Kidney (tissue), 14 donors: ENCODE results near the gene IDUA. TPM values are rescaled to one million over a fixed set of nuclear protein-coding genes. Genes with fewer than 3 reads are reported as not detected.

ENCODE experiments used
- DNase-seq, 5 donors: peaks; one replicate each; pipeline ENCODE4 v3.0.0-alpha.2; 2013 to 2020
- FAIRE-seq: peaks from 2 replicates; lab custom pipeline; 2012; peaks lifted over from hg19 to GRCh38; lab: Jason Lieb, UNC
- H3K27ac ChIP-seq, 2 donors: one replicate each; pipeline ENCODE4 v1.7.0; 2013; ENCODE audit warnings: low read depth in 2 of 2, low read length in 2 of 2, inconsistent platforms in 1 of 2
- H3K27me3 ChIP-seq: one replicate; pipeline ENCODE4 v1.7.1; 2013; ENCODE audit warnings: low read length, inconsistent platforms; ENCODE audit not compliant: control insufficient read depth, insufficient read depth
- H3K36me3 ChIP-seq, 3 donors: one replicate each; pipeline versions ENCODE4 v1.7.0 to v1.7.1; 2013; ENCODE audit warnings: low read length in 3 of 3, control low read depth in 1 of 3, inconsistent platforms in 1 of 3; ENCODE audit not compliant: insufficient read depth in 3 of 3, control insufficient read depth in 2 of 3
- H3K4me1 ChIP-seq, 3 donors: one replicate each; pipeline versions ENCODE4 v1.7.0 to v1.7.1; 2013; ENCODE audit warnings: low read length in 3 of 3, inconsistent platforms in 1 of 3, low read depth in 1 of 3; ENCODE audit not compliant: control insufficient read depth in 2 of 3, insufficient read depth in 2 of 3
- H3K4me3 ChIP-seq, 3 donors: one replicate each; pipeline versions ENCODE4 v1.7.0 to v1.8.1; 2013; ENCODE audit warnings: low read length in 3 of 3, control low read depth in 1 of 3, inconsistent platforms in 1 of 3
- H3K9ac ChIP-seq, 3 donors: one replicate each; pipeline versions ENCODE4 v1.7.0 to v1.7.1; 2013; ENCODE audit warnings: low read length in 3 of 3, control low read depth in 1 of 3, inconsistent platforms in 1 of 3
- H3K9me3 ChIP-seq, 3 donors: one replicate each; pipeline versions ENCODE4 v1.7.0 to v1.7.1; 2013; ENCODE audit warnings: low read length in 3 of 3, control low read depth in 1 of 3, inconsistent platforms in 1 of 3; ENCODE audit not compliant: control insufficient read depth in 2 of 3, insufficient read depth in 1 of 3
- intact Hi-C: fragments of 100-400 bp; cut with DNase I; formaldehyde crosslinking; loops from one replicate; pipeline ENCODE4 v1.11.1; 2022
- polyA plus RNA-seq: library from polyadenylated mRNA; stranded (reverse); fragments of 350-450 nt; fragmentation: Illumina TruSeq; extraction: RNeasy Lipid Tissue Mini Kit (QIAGEN cat#74804); gene quantifications from one replicate; pipeline ENCODE4 v1.2.3, GENCODE V29; 2014; ENCODE audit warnings: low read depth, low replicate concordance; ENCODE audit not compliant: insufficient read depth
- total RNA-seq: library from RNA; stranded (reverse); fragmentation: NEBNext Ultra II Directional; extraction: Animal tissue kit (Norgen Biotek cat#: 25700); gene quantifications from one replicate; pipeline ENCODE4 v1.2.1, GENCODE V29; 2021
- TF ChIP-seq, protein P1 (sequence below): IDR thresholded peaks from 3 replicates; pipeline ENCODE4 v1.5.1; 2012; ENCODE audit warnings: mild to moderate bottlenecking, moderate library complexity, borderline replicate concordance; ENCODE audit not compliant: insufficient read depth; ENCODE audit errors: extremely low read depth
- donor health status: control.
- donor health status: control.
- donor health status: control.
- donor health status: control.
- donor health status: control.
- donor health status: DM: yes; HTN: yes; CAD: no.
- donor health status: Normal renal cell carcinoma (clear cell type).

Gene IDUA
- total and polyA plus RNA-seq, 2 donors from 2014 or later: 11.9 to 58.5 TPM

DNA sequence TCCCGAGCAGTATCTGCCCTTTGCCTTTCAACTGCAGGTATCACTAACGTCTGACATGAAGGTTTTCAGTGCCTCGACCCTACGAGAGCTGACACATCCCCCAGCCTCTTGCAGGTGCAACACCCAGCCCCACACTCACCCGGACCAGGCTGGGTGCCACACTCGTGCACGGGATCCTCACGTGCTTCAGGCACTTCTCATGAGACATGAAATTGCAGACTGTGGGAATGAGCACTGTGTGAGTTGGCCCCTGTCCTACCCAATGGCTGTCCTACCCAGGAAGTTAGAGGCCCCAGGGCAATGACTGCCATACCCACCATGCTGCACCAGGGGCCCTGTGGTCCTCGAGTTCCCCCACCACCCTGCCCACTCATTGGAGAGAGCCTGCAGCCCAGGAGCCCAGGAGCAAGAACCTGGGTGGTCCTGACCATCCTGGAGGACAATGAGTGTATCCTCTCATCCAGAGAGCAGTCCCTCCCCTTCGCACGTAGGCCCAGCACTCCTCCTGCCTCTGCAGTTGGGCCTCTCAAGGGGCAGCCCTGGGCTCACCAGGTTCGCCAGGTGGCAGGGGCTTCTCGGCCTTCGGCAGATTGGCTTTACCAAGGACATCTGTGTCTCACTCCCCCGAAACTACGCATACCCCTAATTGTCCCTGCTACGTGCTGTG lies 15.9 kb upstream of the IDUA start:
- Histone ChIP-seq H3K9ac (no peak overlapping the region), H3K27ac (no peak overlapping the region), H3K4me3 (no peak overlapping the region), H3K27me3 (no peaks in the 10 kb centered on the region), H3K36me3 (no peaks in the 10 kb centered on the region), H3K9me3 (no peaks in the 10 kb centered on the region), H3K4me1 (peaks cover 0 to 21% (median 5%) of the 10 kb centered on the region in 3 donors)
- intact Hi-C loops: no loop called here
- DNase-seq (no peak), FAIRE-seq (no peak)
- TF ChIP-seq, protein P1, sequence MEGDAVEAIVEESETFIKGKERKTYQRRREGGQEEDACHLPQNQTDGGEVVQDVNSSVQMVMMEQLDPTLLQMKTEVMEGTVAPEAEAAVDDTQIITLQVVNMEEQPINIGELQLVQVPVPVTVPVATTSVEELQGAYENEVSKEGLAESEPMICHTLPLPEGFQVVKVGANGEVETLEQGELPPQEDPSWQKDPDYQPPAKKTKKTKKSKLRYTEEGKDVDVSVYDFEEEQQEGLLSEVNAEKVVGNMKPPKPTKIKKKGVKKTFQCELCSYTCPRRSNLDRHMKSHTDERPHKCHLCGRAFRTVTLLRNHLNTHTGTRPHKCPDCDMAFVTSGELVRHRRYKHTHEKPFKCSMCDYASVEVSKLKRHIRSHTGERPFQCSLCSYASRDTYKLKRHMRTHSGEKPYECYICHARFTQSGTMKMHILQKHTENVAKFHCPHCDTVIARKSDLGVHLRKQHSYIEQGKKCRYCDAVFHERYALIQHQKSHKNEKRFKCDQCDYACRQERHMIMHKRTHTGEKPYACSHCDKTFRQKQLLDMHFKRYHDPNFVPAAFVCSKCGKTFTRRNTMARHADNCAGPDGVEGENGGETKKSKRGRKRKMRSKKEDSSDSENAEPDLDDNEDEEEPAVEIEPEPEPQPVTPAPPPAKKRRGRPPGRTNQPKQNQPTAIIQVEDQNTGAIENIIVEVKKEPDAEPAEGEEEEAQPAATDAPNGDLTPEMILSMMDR: no peak

GRCh38 chr4:971666-972500 lies 15.0 kb upstream of the IDUA start:
- Histone ChIP-seq H3K4me1 (peaks cover 0 to 21% (median 5%) of the 10 kb centered on the region in 3 donors), H3K9ac (no peak overlapping the region), H3K27me3 (no peaks in the 10 kb centered on the region), H3K9me3 (no peaks in the 10 kb centered on the region), H3K4me3 (peak overlapping the region in 2 of 3 donors; percentile 9 to 60), H3K36me3 (no peaks in the 10 kb centered on the region), H3K27ac (no peak overlapping the region)
- TF ChIP-seq, protein P1: no peak
- FAIRE-seq: no peak
- peak in 1 of 5 donors; percentile 78 for DNase-seq
- intact Hi-C loops: no loop called here

DNA sequence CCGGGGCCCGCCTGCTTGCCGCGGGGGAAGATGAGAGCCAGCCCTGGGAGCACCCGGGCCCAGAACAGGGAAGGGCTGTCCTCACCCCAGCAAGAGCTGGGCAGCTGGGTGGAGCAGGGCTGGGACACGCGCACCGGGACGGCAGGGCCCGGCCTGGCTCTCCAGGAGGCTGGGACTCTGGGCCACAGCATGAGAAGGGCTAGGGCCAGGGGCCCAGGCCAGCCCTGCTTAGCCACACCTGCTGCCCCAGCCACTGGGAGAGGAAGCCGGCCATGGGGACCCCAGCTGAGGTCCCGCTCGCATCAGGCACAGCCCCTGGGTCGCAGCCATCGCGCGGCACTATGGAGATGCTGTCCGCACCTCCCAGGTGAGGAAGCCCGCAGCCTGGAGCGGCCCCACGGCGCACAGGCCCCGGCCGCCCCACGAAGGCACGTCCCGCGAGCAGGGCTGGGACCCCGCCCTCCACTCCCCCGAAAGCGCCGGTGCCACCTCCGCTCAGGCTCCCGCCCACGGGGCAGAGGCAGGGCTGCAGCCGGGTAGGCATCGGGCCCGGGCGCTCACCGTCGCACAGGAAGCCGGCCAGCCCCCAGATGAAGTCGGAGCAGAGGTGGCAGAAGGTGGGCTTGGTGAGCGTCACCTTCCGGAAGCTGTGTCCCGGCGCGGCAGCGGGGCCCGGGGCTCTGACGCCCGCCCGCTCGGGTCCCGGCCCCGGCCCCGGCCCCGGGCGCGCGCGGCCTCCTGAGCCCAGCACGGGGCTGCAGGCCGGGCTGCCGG lies 14.0 kb upstream of the IDUA start:
- TF ChIP-seq, protein P1: no peak
- DNase-seq: peak in 4 of 5 donors; percentile 33 to 86 (median 56)
- no peak overlapping the region for H3K9ac ChIP-seq
- H3K4me1 ChIP-seq: peaks cover 0 to 21% (median 5%) of the 10 kb centered on the region in 3 donors
- no peaks in the 10 kb centered on the region for H3K9me3 ChIP-seq
- no peaks in the 10 kb centered on the region for H3K27me3 ChIP-seq
- intact Hi-C loops: no loop called here
- H3K4me3 ChIP-seq: peak overlapping the region in 2 of 3 donors; percentile 45 to 60
- no peak for FAIRE-seq
- H3K27ac ChIP-seq: no peak overlapping the region
- no peaks in the 10 kb centered on the region for H3K36me3 ChIP-seq
